Esophagus squamous epithelium (tissue), 4 donors: ENCODE results near the gene PGAP2.

ENCODE experiments used
- POLR2A ChIP-seq, 4 donors: fragments of 450-650 bp; IDR thresholded peaks; one replicate each; pipeline ENCODE4 v1.6.1; 2017; ENCODE audit warnings: antibody characterized with exemption in 4 of 4, mild to moderate bottlenecking in 4 of 4, moderate library complexity in 3 of 4
- TF ChIP-seq, protein P1 (sequence below), 6 experiments: fragments of 450-650 bp in 4 of 6; fragments of 200-600 bp in 2 of 6; sonication (generic) in 2 of 6; IDR thresholded peaks; one replicate each; pipeline ENCODE4 v1.5.1; 2016 to 2019; ENCODE audit warnings: antibody characterized with exemption in 6 of 6, mild to moderate bottlenecking in 4 of 6, moderate library complexity in 4 of 6

DNA sequence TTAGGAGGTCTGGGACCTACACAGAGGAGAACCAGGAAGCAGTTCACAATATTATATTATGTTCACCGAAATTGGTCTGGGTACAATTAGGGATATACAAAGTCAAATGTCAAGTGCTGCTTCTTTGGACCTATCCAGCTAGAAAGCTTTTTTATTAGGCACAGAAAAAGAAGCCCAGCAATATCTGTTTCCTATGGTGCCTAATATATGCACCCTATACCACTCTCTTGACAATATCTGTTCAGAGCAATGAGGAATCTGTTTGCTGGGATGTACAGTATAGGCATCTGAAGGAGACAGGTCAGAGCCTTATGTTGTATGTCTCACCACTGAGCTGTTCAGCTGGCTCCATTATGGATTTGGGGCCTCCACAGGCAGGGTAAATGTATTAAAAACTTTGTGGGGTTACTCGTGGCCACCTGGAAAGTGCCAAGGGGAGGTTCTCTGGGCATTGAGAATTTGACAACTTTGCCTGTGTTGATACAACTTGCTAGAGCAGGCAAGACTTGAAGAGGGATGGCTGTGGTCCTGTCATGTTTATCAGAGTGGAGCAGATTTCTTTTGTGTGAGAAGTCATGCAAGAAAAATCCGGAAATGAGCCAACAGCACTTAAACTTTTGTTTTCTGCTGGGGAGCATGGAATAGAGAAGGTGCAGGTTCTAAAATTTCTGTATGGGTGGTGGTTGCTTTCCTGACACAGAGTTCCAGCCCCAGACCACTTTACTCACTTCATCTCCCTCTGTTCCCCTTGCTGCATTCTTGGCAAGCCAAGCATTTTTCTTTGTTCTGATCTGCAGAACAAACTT, 57.2 kb downstream of the PGAP2 start:
- TF ChIP-seq, protein P1, sequence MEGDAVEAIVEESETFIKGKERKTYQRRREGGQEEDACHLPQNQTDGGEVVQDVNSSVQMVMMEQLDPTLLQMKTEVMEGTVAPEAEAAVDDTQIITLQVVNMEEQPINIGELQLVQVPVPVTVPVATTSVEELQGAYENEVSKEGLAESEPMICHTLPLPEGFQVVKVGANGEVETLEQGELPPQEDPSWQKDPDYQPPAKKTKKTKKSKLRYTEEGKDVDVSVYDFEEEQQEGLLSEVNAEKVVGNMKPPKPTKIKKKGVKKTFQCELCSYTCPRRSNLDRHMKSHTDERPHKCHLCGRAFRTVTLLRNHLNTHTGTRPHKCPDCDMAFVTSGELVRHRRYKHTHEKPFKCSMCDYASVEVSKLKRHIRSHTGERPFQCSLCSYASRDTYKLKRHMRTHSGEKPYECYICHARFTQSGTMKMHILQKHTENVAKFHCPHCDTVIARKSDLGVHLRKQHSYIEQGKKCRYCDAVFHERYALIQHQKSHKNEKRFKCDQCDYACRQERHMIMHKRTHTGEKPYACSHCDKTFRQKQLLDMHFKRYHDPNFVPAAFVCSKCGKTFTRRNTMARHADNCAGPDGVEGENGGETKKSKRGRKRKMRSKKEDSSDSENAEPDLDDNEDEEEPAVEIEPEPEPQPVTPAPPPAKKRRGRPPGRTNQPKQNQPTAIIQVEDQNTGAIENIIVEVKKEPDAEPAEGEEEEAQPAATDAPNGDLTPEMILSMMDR (IDR thresholded peaks at IDR 0.05) = no peak
- no peak for TF ChIP-seq POLR2A (IDR thresholded peaks at IDR 0.05)
